ENCODE results near the gene ECI2. TPM values are rescaled to one million over a fixed set of nuclear protein-coding genes. Genes with fewer than 3 reads are reported as not detected.
"Not testable (repeated sequence)": the region's sequence is repeated elsewhere in the genome, so short reads cannot be mapped to it uniquely, and the experiment has no call there.

Gene ECI2
- total and polyA plus RNA-seq, 2 donors (not counting 3 experiments of a cell fraction or from before 2014, with no cell fraction given), result 33.5 to 91.0 TPM

GRCh38 chr6:4091941-4092340 lies 43.4 kb downstream of the ECI2 start:
- Histone ChIP-seq H3K27me3 (ENCODE audit: control insufficient read depth in 2 of 2, insufficient read depth in 2 of 2, low read length in 2 of 2) (no peaks in the 10 kb centered on the region), H3K27ac (ENCODE audit: insufficient read depth, low read depth, low read length) (no peak overlapping the region), H2AFZ (ENCODE audit: low read depth, low read length) (no peak overlapping the region), H3K79me2 (ENCODE audit: control insufficient read depth, insufficient read depth, low read length) (no peaks in the 10 kb centered on the region), H3K36me3 (ENCODE audit: control insufficient read depth in 2 of 2, extremely low read depth in 1 of 2, insufficient read depth in 2 of 2, low read length in 2 of 2) (no peaks in the 10 kb centered on the region), H3K4me2 (ENCODE audit: insufficient read depth, low read length) (no peak overlapping the region), H3K4me3 (replicated peaks in 1 of 3; ENCODE audit: insufficient read depth in 1 of 3, low read depth in 1 of 3, low read length in 3 of 3) (no peak overlapping the region), H3K9me3 (replicated peaks; ENCODE audit: control insufficient read depth, insufficient read depth, low read length) (no peaks in the 10 kb centered on the region), H3K9ac (replicated peaks; ENCODE audit: extremely low read depth, insufficient read depth, low read length) (no peak overlapping the region), H3K9me1 (replicated peaks; ENCODE audit: control insufficient read depth, extremely low read depth, insufficient read depth, low read length) (no peaks in the 10 kb centered on the region), H4K20me1 (replicated peaks; ENCODE audit: control insufficient read depth, extremely low read depth, insufficient read depth, low read length) (no peaks in the 10 kb centered on the region), H3K4me1 (ENCODE audit: control insufficient read depth, extremely low read depth, insufficient read depth, low read length) (no peaks in the 10 kb centered on the region)
- dilution Hi-C loops (cut with MboI; ENCODE audit: extremely low pct_ligation_motif_present, low sequenced_read_pairs), result no loop called here
- intact Hi-C loops (cut with micrococcal nuclease), result no loop called here
- DNase-seq (ENCODE audit: low read depth, low spot score), result no peak
- FAIRE-seq, result no peak
- ChIA-PET CTCF (interaction anchor here (1.8 kb wide), 1 partner anchor 64 kb away, joined by 6 read pairs; no protein-coding TSS in a partner anchor), POLR2A (no interaction called here)
- TF ChIP-seq MYC (IDR thresholded peaks at IDR 0.05; ENCODE audit: low read depth, low read length) (no peak), JUN (IDR thresholded peaks at IDR 0.05; ENCODE audit: borderline replicate concordance, insufficient read depth, insufficient read length, low read depth) (no peak), FOS (IDR thresholded peaks at IDR 0.05; ENCODE audit: borderline replicate concordance, insufficient read depth, low read length) (no peak), EZH2 (IDR thresholded peaks at IDR 0.05; ENCODE audit: borderline replicate concordance, low read depth, low read length, severe bottlenecking) (no peak), POLR2AphosphoS5 (IDR thresholded peaks at IDR 0.05; ENCODE audit: insufficient read depth, low read depth, low read length) (no peak)
- TF ChIP-seq, protein P1, sequence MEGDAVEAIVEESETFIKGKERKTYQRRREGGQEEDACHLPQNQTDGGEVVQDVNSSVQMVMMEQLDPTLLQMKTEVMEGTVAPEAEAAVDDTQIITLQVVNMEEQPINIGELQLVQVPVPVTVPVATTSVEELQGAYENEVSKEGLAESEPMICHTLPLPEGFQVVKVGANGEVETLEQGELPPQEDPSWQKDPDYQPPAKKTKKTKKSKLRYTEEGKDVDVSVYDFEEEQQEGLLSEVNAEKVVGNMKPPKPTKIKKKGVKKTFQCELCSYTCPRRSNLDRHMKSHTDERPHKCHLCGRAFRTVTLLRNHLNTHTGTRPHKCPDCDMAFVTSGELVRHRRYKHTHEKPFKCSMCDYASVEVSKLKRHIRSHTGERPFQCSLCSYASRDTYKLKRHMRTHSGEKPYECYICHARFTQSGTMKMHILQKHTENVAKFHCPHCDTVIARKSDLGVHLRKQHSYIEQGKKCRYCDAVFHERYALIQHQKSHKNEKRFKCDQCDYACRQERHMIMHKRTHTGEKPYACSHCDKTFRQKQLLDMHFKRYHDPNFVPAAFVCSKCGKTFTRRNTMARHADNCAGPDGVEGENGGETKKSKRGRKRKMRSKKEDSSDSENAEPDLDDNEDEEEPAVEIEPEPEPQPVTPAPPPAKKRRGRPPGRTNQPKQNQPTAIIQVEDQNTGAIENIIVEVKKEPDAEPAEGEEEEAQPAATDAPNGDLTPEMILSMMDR (IDR thresholded peaks at IDR 0.05; ENCODE audit: extremely low read depth in 1 of 2, insufficient read depth in 1 of 2, low read depth in 1 of 2, low read length in 2 of 2), result no peak
- no TSS peak for BruUV-seq (replicated peaks)

- dilution Hi-C loops (cut with MboI; ENCODE audit: extremely low pct_ligation_motif_present, low sequenced_read_pairs); POLR2A ChIA-PET; H3K9ac ChIP-seq (replicated peaks; ENCODE audit: extremely low read depth, insufficient read depth, low read length); H2AFZ ChIP-seq (ENCODE audit: low read depth, low read length); DNase-seq (ENCODE audit: low read depth, low spot score); H3K4me1 ChIP-seq (ENCODE audit: control insufficient read depth, extremely low read depth, insufficient read depth, low read length); H3K9me1 ChIP-seq (replicated peaks; ENCODE audit: control insufficient read depth, extremely low read depth, insufficient read depth, low read length); H3K79me2 ChIP-seq (ENCODE audit: control insufficient read depth, insufficient read depth, low read length); H3K4me2 ChIP-seq (ENCODE audit: insufficient read depth, low read length); H3K27ac ChIP-seq (ENCODE audit: insufficient read depth, low read depth, low read length); H3K9me3 ChIP-seq (replicated peaks; ENCODE audit: control insufficient read depth, insufficient read depth, low read length); intact Hi-C loops (cut with micrococcal nuclease); CTCF ChIA-PET; FAIRE-seq; H4K20me1 ChIP-seq (replicated peaks; ENCODE audit: control insufficient read depth, extremely low read depth, insufficient read depth, low read length); H3K27me3 ChIP-seq (ENCODE audit: control insufficient read depth in 2 of 2, insufficient read depth in 2 of 2, low read length in 2 of 2); BruUV-seq (replicated peaks); H3K4me3 ChIP-seq (replicated peaks in 1 of 3; ENCODE audit: insufficient read depth in 1 of 3, low read depth in 1 of 3, low read length in 3 of 3); H3K36me3 ChIP-seq (ENCODE audit: control insufficient read depth in 2 of 2, extremely low read depth in 1 of 2, insufficient read depth in 2 of 2, low read length in 2 of 2): not testable (repeated sequence)
Observed at GRCh38 chr6:4090043-4090442, 45.3 kb downstream of the ECI2 start.
